ENCODE data around the gene RAB37.

Gene RAB37

DNA sequence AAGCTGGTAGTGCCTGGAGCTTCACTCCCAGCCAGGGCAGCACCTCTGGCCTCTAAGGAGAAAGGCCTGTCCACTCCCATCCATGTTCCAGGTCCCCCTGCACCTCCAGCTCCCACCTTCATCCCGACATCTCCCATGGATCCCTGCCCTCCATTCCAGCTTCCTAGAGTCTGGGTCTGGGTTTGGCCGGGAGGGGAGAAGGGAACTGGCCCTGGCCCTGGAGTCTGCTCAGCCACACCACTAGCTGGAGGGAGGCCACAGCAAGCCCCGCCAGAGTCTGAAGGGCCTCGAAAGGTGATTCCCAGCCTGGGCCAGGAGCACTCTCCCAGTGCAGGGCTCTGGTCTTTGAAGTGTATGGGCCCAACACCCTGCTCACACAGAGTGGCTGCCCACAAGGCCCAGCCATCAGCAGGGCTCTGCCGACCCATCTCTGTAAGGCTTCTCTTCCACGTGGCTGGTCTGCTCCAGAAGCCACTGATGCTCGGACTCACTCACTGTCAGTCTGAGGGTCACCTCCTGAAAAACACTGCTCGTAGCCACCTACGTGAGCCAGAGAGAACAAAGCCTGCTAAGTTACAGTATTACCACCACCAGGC, 34.4 kb downstream of the RAB37 start:
- DNase-seq (ENCODE audit: low read depth in 1 of 2, low spot score in 1 of 2) = no peak
- TF ChIP-seq, protein P1, sequence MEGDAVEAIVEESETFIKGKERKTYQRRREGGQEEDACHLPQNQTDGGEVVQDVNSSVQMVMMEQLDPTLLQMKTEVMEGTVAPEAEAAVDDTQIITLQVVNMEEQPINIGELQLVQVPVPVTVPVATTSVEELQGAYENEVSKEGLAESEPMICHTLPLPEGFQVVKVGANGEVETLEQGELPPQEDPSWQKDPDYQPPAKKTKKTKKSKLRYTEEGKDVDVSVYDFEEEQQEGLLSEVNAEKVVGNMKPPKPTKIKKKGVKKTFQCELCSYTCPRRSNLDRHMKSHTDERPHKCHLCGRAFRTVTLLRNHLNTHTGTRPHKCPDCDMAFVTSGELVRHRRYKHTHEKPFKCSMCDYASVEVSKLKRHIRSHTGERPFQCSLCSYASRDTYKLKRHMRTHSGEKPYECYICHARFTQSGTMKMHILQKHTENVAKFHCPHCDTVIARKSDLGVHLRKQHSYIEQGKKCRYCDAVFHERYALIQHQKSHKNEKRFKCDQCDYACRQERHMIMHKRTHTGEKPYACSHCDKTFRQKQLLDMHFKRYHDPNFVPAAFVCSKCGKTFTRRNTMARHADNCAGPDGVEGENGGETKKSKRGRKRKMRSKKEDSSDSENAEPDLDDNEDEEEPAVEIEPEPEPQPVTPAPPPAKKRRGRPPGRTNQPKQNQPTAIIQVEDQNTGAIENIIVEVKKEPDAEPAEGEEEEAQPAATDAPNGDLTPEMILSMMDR (IDR thresholded peaks at IDR 0.05; ENCODE audit: insufficient read depth, low read length) = no peak
- TF ChIP-seq SPI1 (IDR thresholded peaks at IDR 0.05; ENCODE audit: borderline replicate concordance, low read depth) (no peak), GABPA (IDR thresholded peaks at IDR 0.05; ENCODE audit: low read depth) (no peak), POLR2AphosphoS5 (IDR thresholded peaks at IDR 0.05; ENCODE audit: low read depth) (no peak)
- TF ChIP-seq, protein P2, sequence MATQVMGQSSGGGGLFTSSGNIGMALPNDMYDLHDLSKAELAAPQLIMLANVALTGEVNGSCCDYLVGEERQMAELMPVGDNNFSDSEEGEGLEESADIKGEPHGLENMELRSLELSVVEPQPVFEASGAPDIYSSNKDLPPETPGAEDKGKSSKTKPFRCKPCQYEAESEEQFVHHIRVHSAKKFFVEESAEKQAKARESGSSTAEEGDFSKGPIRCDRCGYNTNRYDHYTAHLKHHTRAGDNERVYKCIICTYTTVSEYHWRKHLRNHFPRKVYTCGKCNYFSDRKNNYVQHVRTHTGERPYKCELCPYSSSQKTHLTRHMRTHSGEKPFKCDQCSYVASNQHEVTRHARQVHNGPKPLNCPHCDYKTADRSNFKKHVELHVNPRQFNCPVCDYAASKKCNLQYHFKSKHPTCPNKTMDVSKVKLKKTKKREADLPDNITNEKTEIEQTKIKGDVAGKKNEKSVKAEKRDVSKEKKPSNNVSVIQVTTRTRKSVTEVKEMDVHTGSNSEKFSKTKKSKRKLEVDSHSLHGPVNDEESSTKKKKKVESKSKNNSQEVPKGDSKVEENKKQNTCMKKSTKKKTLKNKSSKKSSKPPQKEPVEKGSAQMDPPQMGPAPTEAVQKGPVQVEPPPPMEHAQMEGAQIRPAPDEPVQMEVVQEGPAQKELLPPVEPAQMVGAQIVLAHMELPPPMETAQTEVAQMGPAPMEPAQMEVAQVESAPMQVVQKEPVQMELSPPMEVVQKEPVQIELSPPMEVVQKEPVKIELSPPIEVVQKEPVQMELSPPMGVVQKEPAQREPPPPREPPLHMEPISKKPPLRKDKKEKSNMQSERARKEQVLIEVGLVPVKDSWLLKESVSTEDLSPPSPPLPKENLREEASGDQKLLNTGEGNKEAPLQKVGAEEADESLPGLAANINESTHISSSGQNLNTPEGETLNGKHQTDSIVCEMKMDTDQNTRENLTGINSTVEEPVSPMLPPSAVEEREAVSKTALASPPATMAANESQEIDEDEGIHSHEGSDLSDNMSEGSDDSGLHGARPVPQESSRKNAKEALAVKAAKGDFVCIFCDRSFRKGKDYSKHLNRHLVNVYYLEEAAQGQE (IDR thresholded peaks at IDR 0.05; ENCODE audit: insufficient replicate concordance, low read depth) = no peak
- H3K4me3 ChIP-seq (replicated peaks; ENCODE audit: insufficient read depth, low read length) = no peak overlapping the region
- H3K27ac ChIP-seq (replicated peaks) = no peak overlapping the region
- no peaks in the 10 kb centered on the region for H3K27me3 ChIP-seq (ENCODE audit: insufficient read depth, poor library complexity, severe bottlenecking)

DNA sequence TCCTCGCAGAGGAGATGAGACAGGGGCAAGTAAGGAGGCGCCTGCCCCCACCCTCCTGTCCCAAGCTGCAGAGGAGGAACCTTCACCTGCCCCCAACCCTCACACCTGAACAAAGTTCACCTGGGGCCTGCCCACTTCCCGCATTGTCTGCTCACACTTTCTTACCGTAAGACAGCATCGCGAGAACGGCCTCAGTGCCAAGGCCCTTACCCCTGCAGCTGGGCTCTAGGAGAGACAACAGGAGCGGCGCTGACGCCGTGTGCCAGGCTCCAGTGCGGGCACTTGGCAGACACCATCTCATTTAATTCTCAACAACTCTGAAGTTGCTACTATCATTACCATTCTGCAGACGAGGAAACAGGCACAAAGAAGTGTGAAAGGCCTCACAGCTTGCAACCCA, 35.0 kb downstream of the RAB37 start:
- TF ChIP-seq, protein P2 (IDR thresholded peaks at IDR 0.05; ENCODE audit: insufficient replicate concordance, low read depth) = no peak
- TF ChIP-seq SPI1 (IDR thresholded peaks at IDR 0.05; ENCODE audit: borderline replicate concordance, low read depth) (no peak), GABPA (IDR thresholded peaks at IDR 0.05; ENCODE audit: low read depth) (no peak), POLR2AphosphoS5 (IDR thresholded peaks at IDR 0.05; ENCODE audit: low read depth) (no peak)
- TF ChIP-seq, protein P1 (IDR thresholded peaks at IDR 0.05; ENCODE audit: insufficient read depth, low read length) = no peak
- Histone ChIP-seq H3K27me3 (ENCODE audit: insufficient read depth, poor library complexity, severe bottlenecking) (no peaks in the 10 kb centered on the region), H3K4me3 (replicated peaks; ENCODE audit: insufficient read depth, low read length) (no peak overlapping the region), H3K27ac (replicated peaks) (no peak overlapping the region)
- no peak for DNase-seq (ENCODE audit: low read depth in 1 of 2, low spot score in 1 of 2)

DNA sequence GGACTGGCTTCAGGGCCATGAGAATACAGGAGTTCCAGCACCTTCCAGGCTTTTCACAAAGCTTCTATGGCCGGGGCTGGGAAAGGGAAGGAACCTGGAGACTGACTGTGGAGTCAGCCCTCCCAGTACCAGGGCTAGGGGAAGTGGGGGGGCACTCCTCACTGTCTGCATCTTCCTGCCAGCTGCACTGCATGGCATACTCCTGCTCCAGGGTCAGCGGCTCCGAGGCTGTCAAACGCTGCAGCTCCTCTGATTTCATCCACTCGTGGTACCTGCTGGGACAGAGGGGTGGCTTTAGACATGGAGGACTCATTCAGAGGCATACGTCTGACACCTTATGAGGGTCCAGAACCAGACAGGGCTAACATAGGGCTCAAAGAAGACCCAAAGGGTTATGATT, 36.4 kb downstream of the RAB37 start:
- no peaks in the 10 kb centered on the region for H3K27me3 ChIP-seq (ENCODE audit: insufficient read depth, poor library complexity, severe bottlenecking)
- no peak for DNase-seq (ENCODE audit: low read depth in 1 of 2, low spot score in 1 of 2)
- no peak overlapping the region for H3K27ac ChIP-seq (replicated peaks)
- TF ChIP-seq SPI1 (IDR thresholded peaks at IDR 0.05; ENCODE audit: borderline replicate concordance, low read depth) = no peak
- TF ChIP-seq, protein P1 (IDR thresholded peaks at IDR 0.05; ENCODE audit: insufficient read depth, low read length) = no peak
- TF ChIP-seq POLR2AphosphoS5 (IDR thresholded peaks at IDR 0.05; ENCODE audit: low read depth) = no peak
- TF ChIP-seq GABPA (IDR thresholded peaks at IDR 0.05; ENCODE audit: low read depth) = no peak
- TF ChIP-seq, protein P2 (IDR thresholded peaks at IDR 0.05; ENCODE audit: insufficient replicate concordance, low read depth) = no peak
- no peak overlapping the region for H3K4me3 ChIP-seq (replicated peaks; ENCODE audit: insufficient read depth, low read length)

Data from HL-60 (cell line).